T-helper 1 cell treated with Interleukin-12 subunit alpha and Interleukin-12 subunit beta and Interleukin-4 antibody, amounts not matched to agents 30 ng/mL and 1 ng/mL, for 36 hours (primary cell): ENCODE results near the gene OR51F1. TPM values are rescaled to one million over a fixed set of nuclear protein-coding genes. Genes with fewer than 3 reads are reported as not detected.
"Not testable (repeated sequence)": the region's sequence is repeated elsewhere in the genome, so short reads cannot be mapped to it uniquely, and the experiment has no call there.

ENCODE experiments used
- intact Hi-C: fragments of 100-400 bp; cut with micrococcal nuclease; formaldehyde crosslinking; loops from one replicate; pipeline ENCODE4 v1.15.1; 2024
- total RNA-seq: library from RNA; stranded (reverse); gene quantifications from 2 replicates; pipeline ENCODE4 v1.2.3, GENCODE V29; 2022

Gene OR51F1
- total RNA-seq, result not detected in 2 replicates

GRCh38 chr11:4769838-4770237 is at the start of gene OR51F1:
OR51F1 (minus strand) TSS chr11:4769938; CDS start chr11:4769938, 0 bp downstream.
- intact Hi-C loops, result no loop called here

- intact Hi-C loops, result no loop called here
These were observed 39.5 kb upstream of the OR51F1 start for GRCh38 chr11:4809246-4809645.

GRCh38 chr11:4808476-4808875 is 38.7 kb upstream of the OR51F1 start:
- intact Hi-C loops, result no loop called here

GRCh38 chr11:4804280-4804679 is 34.5 kb upstream of the OR51F1 start, which contains the start of gene OR52R1:
OR52R1 (minus strand) TSS chr11:4804380; CDS start chr11:4804380, 0 bp downstream.
- intact Hi-C loops, result no loop called here

GRCh38 chr11:4801316-4801715 is 31.6 kb upstream of the OR51F1 start:
- intact Hi-C loops, result not testable (repeated sequence)

- intact Hi-C loops, result no loop called here
These were observed 28.9 kb upstream of the OR51F1 start for GRCh38 chr11:4798427-4799183.

GRCh38 chr11:4797206-4797605 is 27.5 kb upstream of the OR51F1 start:
- intact Hi-C loops, result no loop called here

- intact Hi-C loops, result no loop called here
These were observed 12.7 kb upstream of the OR51F1 start for GRCh38 chr11:4782454-4782853.

- intact Hi-C loops, result no loop called here
These were observed 1.6 kb downstream of the OR51F1 start for GRCh38 chr11:4768094-4768493.

- intact Hi-C loops, result no loop called here
These were observed 3.2 kb downstream of the OR51F1 start for GRCh38 chr11:4766420-4767043.

- intact Hi-C loops, result no loop called here
These were observed 6.6 kb downstream of the OR51F1 start for GRCh38 chr11:4763096-4763495.

- intact Hi-C loops, result no loop called here
These were observed 18.5 kb downstream of the OR51F1 start for GRCh38 chr11:4751201-4751600.

- intact Hi-C loops, result no loop called here
These were observed 21.3 kb downstream of the OR51F1 start for GRCh38 chr11:4748438-4748837.

- intact Hi-C loops, result no loop called here
These were observed 29.0 kb downstream of the OR51F1 start for GRCh38 chr11:4740735-4741134.

- intact Hi-C loops, result no loop called here
These were observed 42.6 kb downstream of the OR51F1 start for GRCh38 chr11:4727171-4727570.

- intact Hi-C loops, result not testable (repeated sequence)
These were observed 46.9 kb downstream of the OR51F1 start for GRCh38 chr11:4722616-4723534.

Other genes starting within 250 kb of the OR51F1 start
- gene OR52M1, start 224.7 kb downstream of the OR51F1 start, total RNA-seq, result not detected in 2 replicates
- not detected in 2 replicates for gene OR52I2, start 188.2 kb downstream of the OR51F1 start, total RNA-seq
- gene OR52I1, start 175.9 kb downstream of the OR51F1 start, total RNA-seq, result 0.07 TPM in 1 of 2 replicates, not detected in the other
- 11.0 and 11.8 TPM in 2 replicates for gene TRIM68, start 161.7 kb downstream of the OR51F1 start, total RNA-seq
- not detected in 2 replicates for gene OR51D1, start 132.5 kb downstream of the OR51F1 start, total RNA-seq
- gene OR51E1, start 126.0 kb downstream of the OR51F1 start, total RNA-seq, result not detected in 2 replicates
- gene OR51E2, start 72.1 kb downstream of the OR51F1 start, total RNA-seq, result not detected in 2 replicates
- gene MMP26, start 65.2 kb downstream of the OR51F1 start, total RNA-seq, result not detected in 2 replicates
- not detected in 2 replicates for gene OR52R1, start 34.4 kb upstream of the OR51F1 start, total RNA-seq
- not detected in 2 replicates for gene OR51F2, start 51.4 kb upstream of the OR51F1 start, total RNA-seq
- gene OR51S1, start 79.3 kb upstream of the OR51F1 start, total RNA-seq, result not detected in 2 replicates
- gene OR51T1, start 112.0 kb upstream of the OR51F1 start, total RNA-seq, result not detected in 2 replicates
- not detected in 2 replicates for gene OR51A7, start 133.8 kb upstream of the OR51F1 start, total RNA-seq
- gene OR51G2, start 149.4 kb upstream of the OR51F1 start, total RNA-seq, result not detected in 2 replicates
- gene OR51G1, start 154.4 kb upstream of the OR51F1 start, total RNA-seq, result not detected in 2 replicates
- not detected in 2 replicates for gene OR51A4, start 177.7 kb upstream of the OR51F1 start, total RNA-seq
- gene OR51A2, start 185.8 kb upstream of the OR51F1 start, total RNA-seq, result not detected in 2 replicates
- not detected in 2 replicates for gene OR51L1, start 224.9 kb upstream of the OR51F1 start, total RNA-seq